ENCODE data around the gene SLC9A7. TPM values are rescaled to one million over a fixed set of nuclear protein-coding genes. Genes with fewer than 3 reads are reported as not detected.

SLC9A7 gene
- total RNA-seq, 1 donor from 2014 or later = 3.5 TPM

DNA sequence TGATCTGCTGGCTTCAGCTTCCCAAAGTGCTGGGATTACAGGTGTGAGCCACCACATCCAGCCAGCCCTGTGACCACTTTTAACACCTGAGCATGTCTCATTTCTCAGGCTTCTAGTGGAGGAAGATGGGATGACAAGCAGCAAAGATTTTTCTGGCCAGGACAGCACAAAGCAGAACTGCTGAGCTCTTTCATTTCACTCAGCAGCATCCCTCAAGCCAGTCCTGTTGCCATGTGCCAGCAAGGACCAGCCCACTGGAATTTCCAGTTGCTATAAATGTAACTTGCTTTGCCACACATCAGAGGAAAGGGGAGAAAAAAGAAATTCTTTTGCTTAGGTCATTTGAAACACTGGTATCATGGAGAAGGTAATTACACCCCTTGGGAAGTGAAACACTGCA is 75.9 kb downstream of the SLC9A7 start:
- no peak for TF ChIP-seq EZH2phosphoT487 (IDR thresholded peaks at IDR 0.05)
- TF ChIP-seq EZH2 (IDR thresholded peaks at IDR 0.05) = no peak
- TF ChIP-seq, protein P1, sequence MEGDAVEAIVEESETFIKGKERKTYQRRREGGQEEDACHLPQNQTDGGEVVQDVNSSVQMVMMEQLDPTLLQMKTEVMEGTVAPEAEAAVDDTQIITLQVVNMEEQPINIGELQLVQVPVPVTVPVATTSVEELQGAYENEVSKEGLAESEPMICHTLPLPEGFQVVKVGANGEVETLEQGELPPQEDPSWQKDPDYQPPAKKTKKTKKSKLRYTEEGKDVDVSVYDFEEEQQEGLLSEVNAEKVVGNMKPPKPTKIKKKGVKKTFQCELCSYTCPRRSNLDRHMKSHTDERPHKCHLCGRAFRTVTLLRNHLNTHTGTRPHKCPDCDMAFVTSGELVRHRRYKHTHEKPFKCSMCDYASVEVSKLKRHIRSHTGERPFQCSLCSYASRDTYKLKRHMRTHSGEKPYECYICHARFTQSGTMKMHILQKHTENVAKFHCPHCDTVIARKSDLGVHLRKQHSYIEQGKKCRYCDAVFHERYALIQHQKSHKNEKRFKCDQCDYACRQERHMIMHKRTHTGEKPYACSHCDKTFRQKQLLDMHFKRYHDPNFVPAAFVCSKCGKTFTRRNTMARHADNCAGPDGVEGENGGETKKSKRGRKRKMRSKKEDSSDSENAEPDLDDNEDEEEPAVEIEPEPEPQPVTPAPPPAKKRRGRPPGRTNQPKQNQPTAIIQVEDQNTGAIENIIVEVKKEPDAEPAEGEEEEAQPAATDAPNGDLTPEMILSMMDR (IDR thresholded peaks at IDR 0.05) = no peak
- no peaks in the 10 kb centered on the region for H4K20me1 ChIP-seq (ENCODE audit: low read depth)
- no peaks in the 10 kb centered on the region for H3K27me3 Mint-ChIP-seq (ENCODE audit: insufficient read depth, low read depth)
- no peak overlapping the region for H3K9ac ChIP-seq
- H3F3A ChIP-seq (ENCODE audit: low read depth) = no peaks in the 10 kb centered on the region
- no peaks in the 10 kb centered on the region for H3K4me1 Mint-ChIP-seq
- no peak overlapping the region for H3K4me2 ChIP-seq
- no peaks in the 10 kb centered on the region for H3K4me1 ChIP-seq
- no peak overlapping the region for H3K4me3 ChIP-seq
- H3K27me3 ChIP-seq = no peaks in the 10 kb centered on the region
- H3K9me3 Mint-ChIP-seq = peaks cover 2% of the 10 kb centered on the region
- no peaks in the 10 kb centered on the region for H3K36me3 ChIP-seq
- no peak overlapping the region for H2AFZ ChIP-seq (replicated peaks)
- peaks cover 5% of the 10 kb centered on the region for H3K9me3 ChIP-seq (ENCODE audit: low read depth)
- no peak for DNase-seq (ENCODE audit: low spot score)
- no peak overlapping the region for H3K27ac Mint-ChIP-seq
- H3K27ac ChIP-seq = no peak overlapping the region
- H3K36me3 Mint-ChIP-seq = no peaks in the 10 kb centered on the region
- no peak overlapping the region for H3K4me3 Mint-ChIP-seq
- H3K79me2 ChIP-seq (ENCODE audit: low read depth) = no peaks in the 10 kb centered on the region

DNA sequence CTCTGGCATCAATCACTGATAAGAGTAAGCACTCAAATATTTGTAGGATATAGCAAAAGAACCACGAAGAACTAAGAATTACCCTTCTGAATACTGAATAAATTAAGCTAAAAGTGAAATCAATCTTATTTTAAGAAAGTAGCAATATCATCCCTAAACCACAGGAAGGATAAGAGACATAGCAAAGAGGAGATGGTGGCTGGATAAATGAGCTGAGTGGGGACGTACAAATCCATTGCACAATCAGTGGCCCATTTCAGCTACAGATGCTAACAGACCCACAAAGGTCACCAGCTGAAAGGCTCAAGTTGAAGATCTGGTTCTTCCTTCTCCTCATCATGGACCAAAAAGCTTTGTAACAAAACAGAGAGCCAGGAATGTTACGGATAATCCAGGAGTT is 77.1 kb downstream of the SLC9A7 start:
- no peaks in the 10 kb centered on the region for H3K36me3 ChIP-seq
- TF ChIP-seq, protein P1 (IDR thresholded peaks at IDR 0.05) = no peak
- TF ChIP-seq EZH2phosphoT487 (IDR thresholded peaks at IDR 0.05) (no peak), EZH2 (IDR thresholded peaks at IDR 0.05) (no peak)
- no peak for DNase-seq (ENCODE audit: low spot score)
- no peaks in the 10 kb centered on the region for H3K79me2 ChIP-seq (ENCODE audit: low read depth)
- no peak overlapping the region for H2AFZ ChIP-seq (replicated peaks)
- no peaks in the 10 kb centered on the region for H3K27me3 ChIP-seq
- H3K9ac ChIP-seq = no peak overlapping the region
- no peaks in the 10 kb centered on the region for H4K20me1 ChIP-seq (ENCODE audit: low read depth)
- H3K36me3 Mint-ChIP-seq = no peaks in the 10 kb centered on the region
- H3K27ac Mint-ChIP-seq = no peak overlapping the region
- H3K4me1 ChIP-seq = no peaks in the 10 kb centered on the region
- H3K4me3 Mint-ChIP-seq = no peak overlapping the region
- no peak overlapping the region for H3K27ac ChIP-seq
- no peaks in the 10 kb centered on the region for H3F3A ChIP-seq (ENCODE audit: low read depth)
- peaks cover 2% of the 10 kb centered on the region for H3K9me3 Mint-ChIP-seq
- no peaks in the 10 kb centered on the region for H3K9me3 ChIP-seq (ENCODE audit: low read depth)
- H3K4me3 ChIP-seq = no peak overlapping the region
- no peaks in the 10 kb centered on the region for H3K27me3 Mint-ChIP-seq (ENCODE audit: insufficient read depth, low read depth)
- no peaks in the 10 kb centered on the region for H3K4me1 Mint-ChIP-seq
- H3K4me2 ChIP-seq = no peak overlapping the region

DNA sequence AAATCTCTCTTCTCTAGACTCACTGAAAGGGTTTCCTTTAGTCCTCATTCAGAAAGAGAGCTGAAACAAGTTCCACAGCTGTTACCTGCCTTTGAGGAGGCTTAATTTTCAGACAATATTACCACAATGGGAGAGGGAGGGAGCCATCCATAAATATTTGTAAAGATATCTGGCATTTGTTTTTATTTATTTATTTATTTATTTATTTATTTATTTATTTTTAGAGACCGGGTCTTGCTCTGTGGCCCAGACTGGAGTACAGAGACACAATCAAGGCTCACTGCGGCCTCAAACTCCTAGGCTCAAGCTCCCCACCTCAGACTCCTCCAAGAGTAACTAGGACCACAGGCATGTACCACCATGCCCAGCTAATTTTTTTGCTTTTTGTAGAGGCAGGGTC is 80.7 kb downstream of the SLC9A7 start:
- TF ChIP-seq EZH2 (IDR thresholded peaks at IDR 0.05) (no peak), EZH2phosphoT487 (IDR thresholded peaks at IDR 0.05) (no peak)
- TF ChIP-seq, protein P1 (IDR thresholded peaks at IDR 0.05) = no peak
- Histone ChIP-seq H3K27ac (no peak overlapping the region), H3K9me3 (ENCODE audit: low read depth) (no peaks in the 10 kb centered on the region), H3K27me3 (no peaks in the 10 kb centered on the region), H3K4me1 (no peaks in the 10 kb centered on the region), H3K4me2 (no peak overlapping the region), H3K79me2 (ENCODE audit: low read depth) (no peaks in the 10 kb centered on the region), H3K36me3 (no peaks in the 10 kb centered on the region), H4K20me1 (ENCODE audit: low read depth) (no peaks in the 10 kb centered on the region), H3F3A (ENCODE audit: low read depth) (no peaks in the 10 kb centered on the region), H3K9ac (no peak overlapping the region), H3K4me3 (no peak overlapping the region), H2AFZ (replicated peaks) (no peak overlapping the region)
- no peak overlapping the region for H3K27ac Mint-ChIP-seq
- H3K4me3 Mint-ChIP-seq = no peak overlapping the region
- no peak for DNase-seq (ENCODE audit: low spot score)
- no peaks in the 10 kb centered on the region for H3K36me3 Mint-ChIP-seq
- no peaks in the 10 kb centered on the region for H3K27me3 Mint-ChIP-seq (ENCODE audit: insufficient read depth, low read depth)
- H3K4me1 Mint-ChIP-seq = no peaks in the 10 kb centered on the region
- peaks cover 2% of the 10 kb centered on the region for H3K9me3 Mint-ChIP-seq

Data from neural progenitor cell (in vitro differentiated cells).